HEK293 (cell line): ENCODE measurements around the gene SLC9A2.

Experiments
- CTCF ChIA-PET: fragments of 350-600 bp; formaldehyde crosslinking; extraction: SDS; loops from one replicate; lab custom pipeline; 2021; ENCODE audit warnings: antibody characterized with exemption; lab: Yijun Ruan, JAX
- POLR2A ChIA-PET: fragments of 300-600 bp; formaldehyde crosslinking; extraction: SDS; loops from one replicate; lab custom pipeline; 2020; ENCODE audit warnings: antibody characterized with exemption, inconsistent platforms; lab: Yijun Ruan, JAX
- H3K27ac ChIP-seq: fragments of 200-500 bp; sonication (Bioruptor generic); 2 replicates; pipeline ENCODE4 v1.5.1; 2014; ENCODE audit warnings: low read depth, low read length, control low read depth, inconsistent platforms; ENCODE audit errors: extremely low read depth
- H3K36me3 ChIP-seq, 2 experiments: fragments of 200-500 bp in 1 of 2; sonication (Bioruptor generic) in 1 of 2; 1 replicate in 1 of 2; 2 replicates in 1 of 2; pipeline ENCODE4 v1.5.1; 2014 to 2017; ENCODE audit warnings: inconsistent platforms in 2 of 2, low read length in 2 of 2; ENCODE audit not compliant: control insufficient read depth in 2 of 2, insufficient read depth in 1 of 2
- H3K4me1 ChIP-seq: fragments of 200-500 bp; sonication (Bioruptor generic); 2 replicates; pipeline ENCODE4 v1.5.1; 2014; ENCODE audit warnings: mild to moderate bottlenecking, low read length, inconsistent platforms; ENCODE audit not compliant: control insufficient read depth, insufficient read depth
- H3K4me3 ChIP-seq: 2 replicates; pipeline ENCODE4 v1.5.1; 2011; ENCODE audit warnings: low read depth, mild to moderate bottlenecking, control low read depth, low read length, moderate library complexity
- H3K9me3 ChIP-seq: fragments of 200-500 bp; sonication (Bioruptor generic); 2 replicates; pipeline ENCODE4 v1.5.1; 2014; ENCODE audit warnings: low read depth, low read length, inconsistent platforms; ENCODE audit not compliant: control insufficient read depth, insufficient read depth
- FEZF1 ChIP-seq: fragments of 450-650 bp; formaldehyde crosslinking; IDR thresholded peaks from 2 replicates; pipeline ENCODE4 v1.5.1; 2016; ENCODE audit warnings: missing biosample characterization, missing genetic modification characterization
- KLF1 ChIP-seq: fragments of 450-650 bp; formaldehyde crosslinking; IDR thresholded peaks from 2 replicates; pipeline ENCODE4 v1.5.1; 2016; ENCODE audit warnings: missing biosample characterization, missing genetic modification characterization
- KLF8 ChIP-seq: fragments of 450-650 bp; formaldehyde crosslinking; IDR thresholded peaks from 2 replicates; pipeline ENCODE4 v1.5.1; 2016; ENCODE audit warnings: missing biosample characterization, missing genetic modification characterization
- PATZ1 ChIP-seq: fragments of 450-650 bp; formaldehyde crosslinking; IDR thresholded peaks from 2 replicates; pipeline ENCODE4 v1.5.1; 2016; ENCODE audit warnings: missing biosample characterization, missing genetic modification characterization
- ZBTB26 ChIP-seq: fragments of 450-650 bp; formaldehyde crosslinking; optimal IDR thresholded peaks from 2 replicates; pipeline ENCODE3; 2016; ENCODE audit warnings: missing biosample characterization, mild to moderate bottlenecking, missing genetic modification characterization
- ZIC2 ChIP-seq: fragments of 450-650 bp; formaldehyde crosslinking; IDR thresholded peaks from 2 replicates; pipeline ENCODE4 v1.5.1; 2016; ENCODE audit warnings: missing biosample characterization, missing genetic modification characterization
- ZNF146 ChIP-seq: fragments of 450-650 bp; formaldehyde crosslinking; IDR thresholded peaks from 2 replicates; pipeline ENCODE4 v1.5.1; 2016; ENCODE audit warnings: missing biosample characterization, missing genetic modification characterization
- ZNF16 ChIP-seq: fragments of 450-650 bp; formaldehyde crosslinking; IDR thresholded peaks from 2 replicates; pipeline ENCODE4 v1.5.1; 2016; ENCODE audit warnings: low read depth, missing biosample characterization, missing genetic modification characterization
- ZNF175 ChIP-seq: fragments of 450-650 bp; formaldehyde crosslinking; IDR thresholded peaks from 2 replicates; pipeline ENCODE4 v1.5.1; 2016; ENCODE audit warnings: missing biosample characterization, missing genetic modification characterization
- ZNF202 ChIP-seq: fragments of 450-650 bp; formaldehyde crosslinking; IDR thresholded peaks from 2 replicates; pipeline ENCODE4 v1.5.1; 2016; ENCODE audit warnings: missing biosample characterization, missing genetic modification characterization, borderline replicate concordance
- ZNF221 ChIP-seq: fragments of 450-650 bp; formaldehyde crosslinking; IDR thresholded peaks from 2 replicates; pipeline ENCODE4 v1.5.1; 2017; ENCODE audit warnings: missing biosample characterization, missing genetic modification characterization, borderline replicate concordance
- ZNF248 ChIP-seq: fragments of 450-650 bp; formaldehyde crosslinking; IDR thresholded peaks from 2 replicates; pipeline ENCODE4 v1.5.1; 2017; ENCODE audit warnings: missing biosample characterization, missing genetic modification characterization
- ZNF449 ChIP-seq: fragments of 450-650 bp; formaldehyde crosslinking; IDR thresholded peaks from 2 replicates; pipeline ENCODE4 v1.5.1; 2017; ENCODE audit warnings: missing biosample characterization, mild to moderate bottlenecking, missing genetic modification characterization, moderate library complexity
- ZNF548 ChIP-seq: fragments of 450-650 bp; formaldehyde crosslinking; IDR thresholded peaks from 2 replicates; pipeline ENCODE4 v1.5.1; 2016; ENCODE audit warnings: missing biosample characterization, missing genetic modification characterization
- ZNF701 ChIP-seq: fragments of 450-650 bp; formaldehyde crosslinking; IDR thresholded peaks from 2 replicates; pipeline ENCODE4 v1.5.1; 2016; ENCODE audit warnings: missing biosample characterization, missing genetic modification characterization
- ZNF830 ChIP-seq: fragments of 450-650 bp; IDR thresholded peaks from 2 replicates; pipeline ENCODE4 v1.5.0; 2018; ENCODE audit warnings: missing biosample characterization, missing genetic modification characterization, low read depth, mild to moderate bottlenecking, moderate library complexity
- TF ChIP-seq, protein P1 (sequence below): fragments of 450-650 bp; formaldehyde crosslinking; IDR thresholded peaks from 2 replicates; pipeline ENCODE4 v1.5.1; 2017; ENCODE audit warnings: missing biosample characterization, missing genetic modification characterization
- TF ChIP-seq, protein P2 (sequence below): IDR thresholded peaks from 2 replicates; pipeline ENCODE4 v1.6.1; 2011; ENCODE audit warnings: mild to moderate bottlenecking, low read depth, low read length, borderline replicate concordance

SLC9A2 gene

GRCh38 chr2:102707796-102708695 lies 88.7 kb downstream of the SLC9A2 start:
- Histone ChIP-seq H3K4me3 (no peak overlapping the region), H3K27ac (no peak overlapping the region), H3K4me1 (no peaks in the 10 kb centered on the region), H3K9me3 (no peaks in the 10 kb centered on the region), H3K36me3 (peaks cover 0 to 5% of the 10 kb centered on the region in 2 experiments; a peak in 1 of 3 replicates)
- TF ChIP-seq ZNF16 (tag by site-specific recombination): no peak
- no peak for TF ChIP-seq ZNF202 (tag by site-specific recombination)
- no peak for TF ChIP-seq FEZF1 (tag by site-specific recombination)
- no peak for TF ChIP-seq ZNF146 (tag by site-specific recombination)
- no peak for TF ChIP-seq ZNF248 (tag by site-specific recombination)
- ChIA-PET POLR2A (no interaction called here), CTCF (interaction anchor here (0.5 to 1.1 kb wide), 5 partner anchors 92 to 133 kb away, joined by 3 to 7 read pairs (median 4); no protein-coding TSS in a partner anchor)

DNA sequence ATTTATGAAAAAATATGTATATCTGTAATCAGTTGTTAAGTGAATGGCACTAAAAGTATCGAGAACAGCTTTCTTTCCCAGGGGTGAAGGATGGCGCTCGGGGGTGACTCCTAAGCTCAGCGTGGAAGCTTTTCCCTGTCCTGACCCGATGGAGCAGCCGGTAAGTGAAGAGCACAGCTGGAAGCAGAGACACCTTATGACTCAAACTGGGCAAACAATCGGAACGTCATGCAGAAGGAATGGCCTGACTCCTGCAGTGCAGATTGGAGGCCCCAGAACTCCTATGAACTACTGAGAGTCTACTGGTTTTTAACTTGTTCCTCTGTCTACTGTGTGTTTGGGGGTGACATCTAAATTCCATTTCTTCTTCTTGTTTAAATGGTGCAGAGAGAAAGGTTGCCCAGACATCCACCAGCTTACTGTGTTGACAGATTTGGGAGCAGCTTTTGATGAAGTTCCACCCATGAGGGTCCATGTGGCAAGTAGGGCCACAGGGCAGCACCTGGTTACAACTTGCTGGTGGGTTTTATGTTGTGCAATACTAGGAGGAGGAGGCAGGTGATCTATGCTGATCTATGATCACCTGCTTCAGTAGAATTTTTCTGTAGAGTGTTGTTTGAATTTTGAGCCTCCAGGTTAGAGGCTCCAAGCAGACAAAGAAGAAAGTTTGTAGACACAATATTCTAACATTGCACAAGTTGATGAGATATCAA lies 89.7 kb downstream of the SLC9A2 start:
- ChIA-PET POLR2A (no interaction called here), CTCF (interaction anchor here (0.5 to 0.8 kb wide), 3 partner anchors 93 to 122 kb away, joined by 3 to 5 read pairs (median 3); no protein-coding TSS in a partner anchor)
- H3K27ac ChIP-seq: no peak overlapping the region
- no peaks in the 10 kb centered on the region for H3K9me3 ChIP-seq
- peaks cover 0 to 5% of the 10 kb centered on the region in 2 experiments; a peak in 1 of 3 replicates for H3K36me3 ChIP-seq
- 0 out of 2 replicates have a peak, but pooled peaks have one; percentile 15 for TF ChIP-seq ZIC2
- TF ChIP-seq ZNF175 (tag by site-specific recombination): no peak
- no peak for TF ChIP-seq PATZ1 (tag by site-specific recombination)
- no peaks in the 10 kb centered on the region for H3K4me1 ChIP-seq
- H3K4me3 ChIP-seq: no peak overlapping the region

- H3K36me3 ChIP-seq: peaks cover 23 to 56% of the 10 kb centered on the region in 2 experiments
- ChIA-PET POLR2A (interaction anchor here (0.6 kb wide), 1 partner anchor 9 kb away, joined by 4 read pairs; no protein-coding TSS in a partner anchor), CTCF (no interaction called here)
- TF ChIP-seq KLF1 (tag by site-specific recombination): no peak
- no peak for TF ChIP-seq ZNF701
- no peak for TF ChIP-seq ZNF830 (tag by site-specific recombination)
- no peak for TF ChIP-seq ZNF221 (tag by site-specific recombination)
- TF ChIP-seq, protein P1, sequence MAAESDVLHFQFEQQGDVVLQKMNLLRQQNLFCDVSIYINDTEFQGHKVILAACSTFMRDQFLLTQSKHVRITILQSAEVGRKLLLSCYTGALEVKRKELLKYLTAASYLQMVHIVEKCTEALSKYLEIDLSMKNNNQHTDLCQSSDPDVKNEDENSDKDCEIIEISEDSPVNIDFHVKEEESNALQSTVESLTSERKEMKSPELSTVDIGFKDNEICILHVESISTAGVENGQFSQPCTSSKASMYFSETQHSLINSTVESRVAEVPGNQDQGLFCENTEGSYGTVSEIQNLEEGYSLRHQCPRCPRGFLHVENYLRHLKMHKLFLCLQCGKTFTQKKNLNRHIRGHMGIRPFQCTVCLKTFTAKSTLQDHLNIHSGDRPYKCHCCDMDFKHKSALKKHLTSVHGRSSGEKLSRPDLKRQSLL (tag by site-specific recombination): no peak
- no peak for TF ChIP-seq ZNF548 (tag by site-specific recombination)
- TF ChIP-seq ZBTB26 (tag by site-specific recombination): no peak
- no peak for TF ChIP-seq ZNF449 (tag by site-specific recombination)
- no peak for TF ChIP-seq KLF8
- TF ChIP-seq, protein P2, sequence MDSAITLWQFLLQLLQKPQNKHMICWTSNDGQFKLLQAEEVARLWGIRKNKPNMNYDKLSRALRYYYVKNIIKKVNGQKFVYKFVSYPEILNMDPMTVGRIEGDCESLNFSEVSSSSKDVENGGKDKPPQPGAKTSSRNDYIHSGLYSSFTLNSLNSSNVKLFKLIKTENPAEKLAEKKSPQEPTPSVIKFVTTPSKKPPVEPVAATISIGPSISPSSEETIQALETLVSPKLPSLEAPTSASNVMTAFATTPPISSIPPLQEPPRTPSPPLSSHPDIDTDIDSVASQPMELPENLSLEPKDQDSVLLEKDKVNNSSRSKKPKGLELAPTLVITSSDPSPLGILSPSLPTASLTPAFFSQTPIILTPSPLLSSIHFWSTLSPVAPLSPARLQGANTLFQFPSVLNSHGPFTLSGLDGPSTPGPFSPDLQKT: no peak
- no peaks in the 10 kb centered on the region for H3K4me1 ChIP-seq
- no peak overlapping the region for H3K4me3 ChIP-seq
- H3K9me3 ChIP-seq: no peaks in the 10 kb centered on the region
- H3K27ac ChIP-seq: no peak overlapping the region
Observed at GRCh38 chr2:102717308-102718018, 98.1 kb downstream of the SLC9A2 start.
